Measurements from ENCODE around the gene DCX.

- TF ChIP-seq CTCF (IDR thresholded peaks at IDR 0.05 in 4 of 5, conservative IDR thresholded peaks at IDR 0.05 in 1 of 5) (no peak), POLR2A (IDR thresholded peaks at IDR 0.05) (no peak)
Measured at GRCh38 chrX:111282991-111283390, 129.0 kb downstream of the DCX start.
